Measurements from ENCODE around the gene IRS1. TPM values are rescaled to one million over a fixed set of nuclear protein-coding genes. Genes with fewer than 3 reads are reported as not detected.

IRS1 gene
- total RNA-seq, 1 donor from 2014 or later: 19.8 TPM

- Mint-ChIP-seq H3K4me1 (ENCODE audit: unreplicated experiment) (peaks cover 78% of the 10 kb centered on the region), H3K36me3 (ENCODE audit: unreplicated experiment) (peaks cover 6% of the 10 kb centered on the region), H3K27me3 (ENCODE audit: unreplicated experiment) (no peaks in the 10 kb centered on the region), H3K4me3 (ENCODE audit: unreplicated experiment) (peak overlapping the region; percentile 52), H3K27ac (ENCODE audit: unreplicated experiment) (no peak overlapping the region), H3K9me3 (ENCODE audit: unreplicated experiment) (no peaks in the 10 kb centered on the region)
- TF ChIP-seq, protein P1, sequence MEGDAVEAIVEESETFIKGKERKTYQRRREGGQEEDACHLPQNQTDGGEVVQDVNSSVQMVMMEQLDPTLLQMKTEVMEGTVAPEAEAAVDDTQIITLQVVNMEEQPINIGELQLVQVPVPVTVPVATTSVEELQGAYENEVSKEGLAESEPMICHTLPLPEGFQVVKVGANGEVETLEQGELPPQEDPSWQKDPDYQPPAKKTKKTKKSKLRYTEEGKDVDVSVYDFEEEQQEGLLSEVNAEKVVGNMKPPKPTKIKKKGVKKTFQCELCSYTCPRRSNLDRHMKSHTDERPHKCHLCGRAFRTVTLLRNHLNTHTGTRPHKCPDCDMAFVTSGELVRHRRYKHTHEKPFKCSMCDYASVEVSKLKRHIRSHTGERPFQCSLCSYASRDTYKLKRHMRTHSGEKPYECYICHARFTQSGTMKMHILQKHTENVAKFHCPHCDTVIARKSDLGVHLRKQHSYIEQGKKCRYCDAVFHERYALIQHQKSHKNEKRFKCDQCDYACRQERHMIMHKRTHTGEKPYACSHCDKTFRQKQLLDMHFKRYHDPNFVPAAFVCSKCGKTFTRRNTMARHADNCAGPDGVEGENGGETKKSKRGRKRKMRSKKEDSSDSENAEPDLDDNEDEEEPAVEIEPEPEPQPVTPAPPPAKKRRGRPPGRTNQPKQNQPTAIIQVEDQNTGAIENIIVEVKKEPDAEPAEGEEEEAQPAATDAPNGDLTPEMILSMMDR (IDR thresholded peaks at IDR 0.05): no peak
- no peak for DNase-seq (ENCODE audit: extremely low spot score, unreplicated experiment)
Observed at GRCh38 chr2:226790011-226790410, 9.6 kb downstream of the IRS1 start.

GRCh38 chr2:226788881-226789490 is 10.6 kb downstream of the IRS1 start:
- peak overlapping the region; percentile 83 for H3K27ac Mint-ChIP-seq (ENCODE audit: unreplicated experiment)
- peaks cover 6% of the 10 kb centered on the region for H3K36me3 Mint-ChIP-seq (ENCODE audit: unreplicated experiment)
- peak overlapping the region; percentile 40 for H3K4me3 Mint-ChIP-seq (ENCODE audit: unreplicated experiment)
- no peaks in the 10 kb centered on the region for H3K9me3 Mint-ChIP-seq (ENCODE audit: unreplicated experiment)
- DNase-seq (ENCODE audit: extremely low spot score, unreplicated experiment): no peak
- TF ChIP-seq, protein P1 (IDR thresholded peaks at IDR 0.05): no peak
- peaks cover 68% of the 10 kb centered on the region for H3K4me1 Mint-ChIP-seq (ENCODE audit: unreplicated experiment)
- no peaks in the 10 kb centered on the region for H3K27me3 Mint-ChIP-seq (ENCODE audit: unreplicated experiment)

DNA sequence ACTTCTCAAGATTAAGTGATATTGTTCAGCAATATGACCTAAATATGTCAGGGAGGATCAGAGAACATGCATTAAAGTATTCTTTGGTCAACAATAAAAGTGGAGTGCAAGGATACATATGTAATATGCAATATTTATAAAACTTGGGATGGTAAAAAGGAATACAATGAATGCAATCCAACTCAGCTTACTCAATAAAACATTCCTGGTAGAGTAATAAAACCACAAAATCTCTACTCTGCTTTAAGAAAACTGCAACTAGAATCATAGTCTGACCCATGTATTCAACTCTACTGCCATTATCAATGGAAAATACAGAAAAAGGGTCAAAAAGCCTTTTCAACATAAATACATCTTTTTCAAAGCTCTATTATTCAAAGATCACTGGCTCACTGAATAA is 11.6 kb downstream of the IRS1 start:
- H3K4me1 Mint-ChIP-seq (ENCODE audit: unreplicated experiment): peaks cover 63% of the 10 kb centered on the region
- peaks cover 6% of the 10 kb centered on the region for H3K36me3 Mint-ChIP-seq (ENCODE audit: unreplicated experiment)
- H3K9me3 Mint-ChIP-seq (ENCODE audit: unreplicated experiment): no peaks in the 10 kb centered on the region
- H3K27ac Mint-ChIP-seq (ENCODE audit: unreplicated experiment): peak overlapping the region; percentile 48
- no peak for DNase-seq (ENCODE audit: extremely low spot score, unreplicated experiment)
- no peak overlapping the region for H3K4me3 Mint-ChIP-seq (ENCODE audit: unreplicated experiment)
- no peaks in the 10 kb centered on the region for H3K27me3 Mint-ChIP-seq (ENCODE audit: unreplicated experiment)
- TF ChIP-seq, protein P1 (IDR thresholded peaks at IDR 0.05): no peak

DNA sequence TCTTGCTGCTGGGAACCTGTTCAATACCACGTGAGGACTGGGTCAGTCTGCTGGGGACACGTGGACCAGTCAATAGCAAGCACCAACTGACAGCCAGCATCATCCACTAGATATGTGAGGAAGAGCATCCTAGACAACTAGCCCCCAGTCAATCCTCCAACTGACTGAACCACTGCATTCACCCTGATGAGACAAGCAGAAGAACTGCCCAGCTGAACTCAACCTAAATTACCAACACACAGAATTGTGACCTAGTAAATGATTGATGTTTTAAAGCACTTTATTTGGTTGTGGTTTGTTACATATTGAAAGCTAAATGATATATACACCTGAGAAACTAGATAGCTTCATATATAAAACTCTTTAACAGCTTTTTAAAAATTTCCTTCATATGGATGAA is 15.7 kb downstream of the IRS1 start:
- TF ChIP-seq, protein P1 (IDR thresholded peaks at IDR 0.05): no peak
- H3K36me3 Mint-ChIP-seq (ENCODE audit: unreplicated experiment): peaks cover 6% of the 10 kb centered on the region
- no peak overlapping the region for H3K27ac Mint-ChIP-seq (ENCODE audit: unreplicated experiment)
- no peak for DNase-seq (ENCODE audit: extremely low spot score, unreplicated experiment)
- H3K4me1 Mint-ChIP-seq (ENCODE audit: unreplicated experiment): peaks cover 52% of the 10 kb centered on the region
- H3K27me3 Mint-ChIP-seq (ENCODE audit: unreplicated experiment): no peaks in the 10 kb centered on the region
- no peak overlapping the region for H3K4me3 Mint-ChIP-seq (ENCODE audit: unreplicated experiment)
- H3K9me3 Mint-ChIP-seq (ENCODE audit: unreplicated experiment): no peaks in the 10 kb centered on the region

DNA sequence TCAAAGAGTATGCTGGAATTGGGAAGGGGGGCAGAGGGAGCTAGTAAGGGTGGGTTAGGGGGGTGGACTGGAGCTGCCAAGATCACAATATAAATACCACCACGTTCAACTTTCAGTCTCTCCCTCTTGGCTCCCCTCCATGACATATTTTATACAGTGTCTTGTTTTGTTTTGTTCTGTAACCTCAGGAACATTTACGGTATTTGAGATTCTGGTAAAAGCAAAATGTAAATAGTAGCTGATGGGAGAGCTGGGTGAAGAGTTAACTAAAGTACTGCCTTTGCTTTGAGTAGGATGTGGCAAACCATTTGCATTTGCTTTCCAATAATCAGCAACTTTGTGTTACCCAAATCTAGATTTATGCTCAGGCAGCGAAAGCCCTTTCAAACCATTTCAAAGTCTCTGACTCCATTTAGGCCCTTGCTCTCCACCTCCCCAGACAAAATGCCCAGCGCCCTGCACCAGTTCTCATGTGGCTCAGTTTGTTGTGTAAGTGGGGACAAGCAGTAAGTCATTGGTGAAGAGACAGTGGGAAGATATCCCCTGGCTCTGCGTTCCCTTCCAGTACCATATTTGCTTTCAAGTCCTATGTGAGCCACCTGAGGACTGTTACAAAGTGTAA is 17.4 kb downstream of the IRS1 start:
- H3K4me1 Mint-ChIP-seq (ENCODE audit: unreplicated experiment): peaks cover 36% of the 10 kb centered on the region
- peaks cover 11% of the 10 kb centered on the region for H3K36me3 Mint-ChIP-seq (ENCODE audit: unreplicated experiment)
- DNase-seq (ENCODE audit: extremely low spot score, unreplicated experiment): no peak

More for the DNA sequence above, 17.4 kb downstream of the IRS1 start:
- TF ChIP-seq, protein P1 (IDR thresholded peaks at IDR 0.05): no peak
- H3K27me3 Mint-ChIP-seq (ENCODE audit: unreplicated experiment): no peaks in the 10 kb centered on the region
- no peaks in the 10 kb centered on the region for H3K9me3 Mint-ChIP-seq (ENCODE audit: unreplicated experiment)
- H3K27ac Mint-ChIP-seq (ENCODE audit: unreplicated experiment): peak overlapping the region; percentile 83
- peak overlapping the region; percentile 29 for H3K4me3 Mint-ChIP-seq (ENCODE audit: unreplicated experiment)

All from osteocyte (in vitro differentiated cells).